H1 (cell line): ENCODE results near the gene TGFB2. TPM values are rescaled to one million over a fixed set of nuclear protein-coding genes. Genes with fewer than 3 reads are reported as not detected.

Source experiments
- CTCF ChIA-PET: fragments of 300-600 bp; sonication (Branson Sonifier 250); formaldehyde crosslinking; loops from one replicate; lab custom pipeline; 2021; ENCODE audit not compliant: partially characterized antibody; lab: Charles Lee
- POLR2A ChIA-PET: fragments of 300-600 bp; sonication (Branson Sonifier 250); formaldehyde crosslinking; loops from one replicate; lab custom pipeline; 2021; ENCODE audit warnings: inconsistent platforms; ENCODE audit not compliant: partially characterized antibody; lab: Charles Lee
- DNase-seq, 2 experiments: peaks; one replicate each; pipeline versions ENCODE4 v3.0.0 to v3.0.0-alpha.2; 2010 to 2022; ENCODE audit warnings: low spot score in 2 of 2, low read depth in 1 of 2, mixed read lengths in 1 of 2
- FAIRE-seq: peaks from 2 replicates; lab custom pipeline; 2011; peaks lifted over from hg19 to GRCh38; lab: Jason Lieb, UNC
- H2AFZ ChIP-seq: 2 replicates; pipeline ENCODE4 v1.8.1; 2012; ENCODE audit warnings: low read length, inconsistent platforms
- H2AK5ac ChIP-seq: 2 replicates; pipeline ENCODE4 v1.6.1; 2013; ENCODE audit warnings: low read depth, low read length
- H2BK120ac ChIP-seq: replicated peaks from 2 replicates; pipeline ENCODE3; 2013; ENCODE audit warnings: low read depth, low read length, inconsistent platforms
- H2BK12ac ChIP-seq: 2 replicates; pipeline ENCODE4 v1.6.1; 2013; ENCODE audit warnings: low read depth, low read length
- H2BK15ac ChIP-seq: 2 replicates; pipeline ENCODE4 v1.6.1; 2013; ENCODE audit warnings: low read length
- H2BK20ac ChIP-seq: 2 replicates; pipeline ENCODE4 v1.6.1; 2013; ENCODE audit warnings: low read length
- H2BK5ac ChIP-seq: 2 replicates; pipeline ENCODE4 v1.6.1; 2013; ENCODE audit warnings: low read depth, low read length
- H3K14ac ChIP-seq: 2 replicates; pipeline ENCODE4 v1.6.1; 2013; ENCODE audit warnings: inconsistent platforms; ENCODE audit not compliant: insufficient read length
- H3K18ac ChIP-seq: 2 replicates; pipeline ENCODE4 v1.6.1; 2013; ENCODE audit warnings: low read length; ENCODE audit errors: extremely low read depth
- H3K23ac ChIP-seq: 2 replicates; pipeline ENCODE4 v1.6.1; 2013; ENCODE audit warnings: inconsistent platforms; ENCODE audit not compliant: insufficient read length
- H3K23me2 ChIP-seq: 2 replicates; pipeline ENCODE4 v1.6.1; 2013; ENCODE audit warnings: low read depth, low read length
- H3K27ac ChIP-seq: 2 replicates; pipeline ENCODE4 v1.6.1; 2011; ENCODE audit warnings: low read depth, low read length, inconsistent platforms
- H3K27me3 ChIP-seq, 4 experiments: replicated peaks in 1 of 4; 1 replicate in 1 of 4; 2 replicates in 3 of 4; pipeline versions ENCODE4 v1.6.1 to v1.8.1; 2011 to 2013; ENCODE audit warnings: low read length in 3 of 4, mild to moderate bottlenecking in 3 of 4, inconsistent platforms in 2 of 4, mixed read lengths in 2 of 4, moderate library complexity in 1 of 4; ENCODE audit not compliant: control insufficient read depth in 3 of 4, insufficient read depth in 3 of 4; ENCODE audit errors: extremely low read depth in 1 of 4
- H3K36me3 ChIP-seq, 4 experiments: 2 replicates each; pipeline versions ENCODE4 v1.6.1 to v1.8.1; 2011 to 2013; ENCODE audit warnings: mild to moderate bottlenecking in 4 of 4, low read length in 3 of 4, moderate library complexity in 2 of 4, control low read depth in 1 of 4, inconsistent platforms in 1 of 4; ENCODE audit not compliant: insufficient read depth in 4 of 4, control insufficient read depth in 2 of 4
- H3K4ac ChIP-seq: replicated peaks from 2 replicates; pipeline ENCODE3; 2013; ENCODE audit warnings: low read length, low read depth, mixed read lengths, inconsistent platforms; ENCODE audit not compliant: insufficient read length
- H3K4me1 ChIP-seq, 4 experiments: replicated peaks in 1 of 4; 1 replicate in 1 of 4; 2 replicates in 3 of 4; pipeline versions ENCODE4 v1.6.1 to v1.8.1; 2011 to 2013; ENCODE audit warnings: low read length in 3 of 4, inconsistent platforms in 2 of 4, mixed read lengths in 1 of 4; ENCODE audit not compliant: insufficient read depth in 4 of 4, control insufficient read depth in 3 of 4
- H3K4me2 ChIP-seq, 2 experiments: 2 replicates each; pipeline versions ENCODE4 v1.6.1 to v1.8.1; 2011 to 2013; ENCODE audit warnings: low read depth in 2 of 2, low read length in 2 of 2, control low read depth in 1 of 2, inconsistent platforms in 1 of 2, mild to moderate bottlenecking in 1 of 2; ENCODE audit not compliant: insufficient read depth in 1 of 2
- H3K4me3 ChIP-seq, 4 experiments: fragments of 200-600, 300-600 bp in 1 of 4; sonication (generic), shearing (Covaris generic), sonication (Bioruptor Twin) in 1 of 4; 2 replicates each; pipeline versions ENCODE4 v1.5.1 to v1.8.1; 2011 to 2016; ENCODE audit warnings: low read length in 4 of 4, low read depth in 3 of 4, control low read depth in 2 of 4, inconsistent platforms in 2 of 4, mild to moderate bottlenecking in 2 of 4, mixed read lengths in 1 of 4, moderate library complexity in 1 of 4; ENCODE audit not compliant: insufficient read depth in 2 of 4; ENCODE audit errors: extremely low read depth in 1 of 4
- H3K56ac ChIP-seq: replicated peaks from 2 replicates; pipeline ENCODE3; 2013; ENCODE audit warnings: low read depth, mild to moderate bottlenecking, mixed read lengths, low read length, inconsistent platforms; ENCODE audit not compliant: insufficient read length
- H3K79me1 ChIP-seq: 2 replicates; pipeline ENCODE4 v1.6.1; 2013; ENCODE audit warnings: low read depth, low read length, control low read depth
- H3K79me2 ChIP-seq, 2 experiments: 2 replicates each; pipeline versions ENCODE4 v1.6.1 to v1.8.1; 2012 to 2013; ENCODE audit warnings: low read length in 2 of 2, mild to moderate bottlenecking in 2 of 2, inconsistent platforms in 1 of 2; ENCODE audit not compliant: insufficient read depth in 2 of 2, control insufficient read depth in 1 of 2
- H3K9ac ChIP-seq, 4 experiments: replicated peaks in 1 of 4; 1 replicate in 1 of 4; 2 replicates in 3 of 4; pipeline versions ENCODE4 v1.6.1 to v1.8.1; 2011 to 2013; ENCODE audit warnings: low read depth in 3 of 4, low read length in 3 of 4, control low read depth in 2 of 4, mild to moderate bottlenecking in 2 of 4, moderate library complexity in 2 of 4, inconsistent platforms in 1 of 4; ENCODE audit errors: extremely low read depth in 1 of 4
- H3K9me3 ChIP-seq, 2 experiments: 2 replicates each; pipeline versions ENCODE4 v1.6.1 to v1.8.1; 2012 to 2013; ENCODE audit warnings: mild to moderate bottlenecking in 2 of 2, moderate library complexity in 2 of 2, control low read depth in 1 of 2, inconsistent platforms in 1 of 2, low read depth in 1 of 2, low read length in 1 of 2, mixed read lengths in 1 of 2; ENCODE audit not compliant: insufficient read depth in 2 of 2
- H4K20me1 ChIP-seq, 2 experiments: replicated peaks in 1 of 2; 2 replicates each; pipeline versions ENCODE3 to v1.8.1; 2011 to 2013; ENCODE audit warnings: inconsistent platforms in 2 of 2, low read length in 2 of 2, mild to moderate bottlenecking in 1 of 2; ENCODE audit not compliant: insufficient read depth in 2 of 2, control insufficient read depth in 1 of 2
- H4K5ac ChIP-seq: 2 replicates; pipeline ENCODE4 v1.6.1; 2013; ENCODE audit warnings: low read length, low read depth, mixed read lengths, inconsistent platforms; ENCODE audit not compliant: insufficient read length
- H4K8ac ChIP-seq: 2 replicates; pipeline ENCODE4 v1.8.0; 2013; ENCODE audit warnings: mild to moderate bottlenecking, moderate library complexity, low read length, inconsistent platforms; ENCODE audit not compliant: insufficient read depth; ENCODE audit errors: extremely low read depth
- H4K91ac ChIP-seq: replicated peaks from 2 replicates; pipeline ENCODE3; 2013; ENCODE audit warnings: low read length, mixed read lengths, inconsistent platforms; ENCODE audit not compliant: insufficient read length
- CHD1 ChIP-seq: IDR thresholded peaks from 2 replicates; pipeline ENCODE4 v1.6.1; 2012; ENCODE audit warnings: low read depth, low read length, improper control_type of control experiment
- E2F6 ChIP-seq: IDR thresholded peaks from 2 replicates; pipeline ENCODE4 v1.6.1; 2012; ENCODE audit warnings: inconsistent platforms
- EZH2 ChIP-seq: fragments of 200-600 bp; sonication (generic); IDR thresholded peaks from 2 replicates; pipeline ENCODE4 v1.7.1; 2012; ENCODE audit warnings: low read depth, mild to moderate bottlenecking, moderate library complexity, low read length, inconsistent platforms; ENCODE audit not compliant: severe bottlenecking
- JUN ChIP-seq: IDR thresholded peaks from 2 replicates; pipeline ENCODE4 v1.6.1; 2011; ENCODE audit warnings: low read depth, mild to moderate bottlenecking, improper control_type of control experiment, low read length
- MAFK ChIP-seq: IDR thresholded peaks from 2 replicates; pipeline ENCODE4 v1.6.1; 2012; ENCODE audit warnings: low read depth, mild to moderate bottlenecking, improper control_type of control experiment, low read length
- MAX ChIP-seq: IDR thresholded peaks from 2 replicates; pipeline ENCODE4 v1.6.1; 2012; ENCODE audit warnings: inconsistent platforms
- PHF8 ChIP-seq: fragments of 200-600 bp; sonication (generic); conservative IDR thresholded peaks from 2 replicates; pipeline ENCODE4 v1.7.1; 2012; ENCODE audit warnings: low read depth, mild to moderate bottlenecking, inconsistent platforms, low read length, moderate library complexity
- RAD21 ChIP-seq, 2 experiments: IDR thresholded peaks in 1 of 2; conservative IDR thresholded peaks in 1 of 2; 2 replicates each; pipeline ENCODE4 v1.6.1; 2011; ENCODE audit warnings: low read depth in 2 of 2, low read length in 2 of 2, improper control_type of control experiment in 1 of 2, inconsistent platforms in 1 of 2, mild to moderate bottlenecking in 1 of 2, moderate library complexity in 1 of 2
- SUZ12 ChIP-seq: fragments of 200-600 bp; sonication (generic); IDR thresholded peaks from 2 replicates; pipeline ENCODE4 v1.6.1; 2012; ENCODE audit warnings: mild to moderate bottlenecking, inconsistent platforms, low read length, moderate library complexity, mixed read lengths
- TAF1 ChIP-seq: IDR thresholded peaks from 2 replicates; pipeline ENCODE4 v1.6.1; 2011; ENCODE audit warnings: mild to moderate bottlenecking, low read depth, low read length
- WGBS, 2 experiments: shearing (Covaris generic) in 1 of 2; methylation state at CpG; one replicate each; pipeline versions ENCODE4 v1.1.6 to v1.1.7; 2013 to 2015; ENCODE audit warnings: low lambda C conversion rate in 2 of 2, mixed read lengths in 2 of 2, inconsistent platforms in 1 of 2, low coverage in 1 of 2, missing lambda C conversion rate in 1 of 2; ENCODE audit not compliant: insufficient replicate concordance in 2 of 2, insufficient coverage in 1 of 2, insufficient read length in 1 of 2; ENCODE audit errors: extremely low coverage in 1 of 2, missing lambda C conversion rate in 1 of 2; 5-methylcytosine and 5-hydroxymethylcytosine counted together
- polyA plus RNA-seq, 7 experiments: library from polyadenylated mRNA; depleted of rRNA in 3 of 7; stranded (reverse) in 5 of 7; unstranded in 2 of 7; fragments of >200 nt in 5 of 7; fragments of 200-250 nt in 2 of 7; gene quantifications; 1 replicate in 5 of 7; 2 replicates in 1 of 7; 4 replicates in 1 of 7; pipeline versions ENCODE4 v1.2.1 to v1.2.3, GENCODE V29; 2011 to 2013; ENCODE audit warnings: missing spikeins in 2 of 7, mixed read lengths in 2 of 7
- total RNA-seq: library from RNA; stranded (reverse); fragmentation: NEBNext Ultra II Directional; extraction: Animal tissue kit (Norgen Biotek cat#: 25700); gene quantifications from 2 replicates; pipeline ENCODE4 v1.2.1, GENCODE V29; 2021

Gene TGFB2
- total and polyA plus RNA-seq, 2 of the 8 experiments (the other 6 are each of a cell fraction or from before 2014, with no cell fraction given): 0.26 to 0.84 TPM

GRCh38 chr1:218367118-218367517 lies 22.0 kb downstream of the TGFB2 start:
- Histone ChIP-seq H3K4me1 (peaks cover 0 to 2% (median 0%) of the 10 kb centered on the region in 4 experiments; a peak in 1 of 7 replicates), H4K20me1 (no peaks in the 10 kb centered on the region), H3K9me3 (no peaks in the 10 kb centered on the region), H2BK15ac (no peak overlapping the region), H3K27me3 (no peaks in the 10 kb centered on the region), H3K4me2 (no peak overlapping the region), H3K9ac (no peak overlapping the region), H4K91ac (no peak overlapping the region), H3K56ac (no peak overlapping the region), H2BK12ac (no peak overlapping the region), H2BK120ac (no peak overlapping the region), H3K4ac (no peak overlapping the region), H2BK5ac (no peak overlapping the region), H3K36me3 (no peaks in the 10 kb centered on the region), H2BK20ac (no peak overlapping the region), H3K14ac (no peak overlapping the region), H3K23me2 (no peaks in the 10 kb centered on the region), H3K4me3 (no peak overlapping the region), H2AFZ (no peak overlapping the region), H4K5ac (no peak overlapping the region), H3K79me2 (no peaks in the 10 kb centered on the region), H4K8ac (no peak overlapping the region), H3K27ac (no peak overlapping the region), H3K79me1 (no peaks in the 10 kb centered on the region), H3K23ac (no peak overlapping the region), H2AK5ac (no peak overlapping the region), H3K18ac (no peak overlapping the region)
- CTCF ChIA-PET: interaction anchor here (0.8 to 4.0 kb wide), 5 partner anchors 11 to 700 kb away, joined by 3 to 19 read pairs (median 4); no protein-coding TSS in a partner anchor
- DNase-seq: no peak
- TF ChIP-seq MAX (no peak), PHF8 (no peak), E2F6 (no peak), TAF1 (no peak), SUZ12 (no peak), JUN (no peak), RAD21 (IDR thresholded peaks at IDR 0.05 in 1 of 2, conservative IDR thresholded peaks at IDR 0.05 in 1 of 2; ENCODE audit: low read depth in 2 of 2, low read length in 2 of 2) (no peak), CHD1 (no peak), EZH2 (no peak), MAFK (no peak)
- no peak for FAIRE-seq
- 89% methylated on average over 4 of the region's 4 CpGs; no CpG with 5 or more reads in 1 of the 2 experiments for WGBS, 2 experiments
- POLR2A ChIA-PET: no interaction called here
